ENCODE data around the gene TLN1.

DNA sequence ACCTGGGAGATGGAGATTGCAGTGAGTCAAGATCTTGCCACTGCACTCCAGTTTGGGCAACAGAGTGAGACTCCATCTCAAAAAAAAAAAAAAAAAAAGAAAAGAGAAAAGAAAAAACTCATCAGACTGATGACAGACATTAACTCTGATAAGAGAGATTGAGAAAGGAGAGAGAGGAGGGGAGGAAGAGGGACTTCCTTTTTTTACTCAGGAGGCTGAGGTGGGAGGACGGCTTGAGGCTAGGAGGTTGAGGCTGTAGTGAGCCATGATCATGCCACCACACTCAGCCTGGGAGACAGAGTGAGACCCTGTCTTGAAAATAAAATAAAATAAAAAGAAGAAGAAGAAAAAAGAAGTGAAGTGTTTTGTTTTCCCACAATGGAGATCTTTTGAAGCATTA lies 31.8 kb upstream of the TLN1 start:
- TF ChIP-seq, protein P1, sequence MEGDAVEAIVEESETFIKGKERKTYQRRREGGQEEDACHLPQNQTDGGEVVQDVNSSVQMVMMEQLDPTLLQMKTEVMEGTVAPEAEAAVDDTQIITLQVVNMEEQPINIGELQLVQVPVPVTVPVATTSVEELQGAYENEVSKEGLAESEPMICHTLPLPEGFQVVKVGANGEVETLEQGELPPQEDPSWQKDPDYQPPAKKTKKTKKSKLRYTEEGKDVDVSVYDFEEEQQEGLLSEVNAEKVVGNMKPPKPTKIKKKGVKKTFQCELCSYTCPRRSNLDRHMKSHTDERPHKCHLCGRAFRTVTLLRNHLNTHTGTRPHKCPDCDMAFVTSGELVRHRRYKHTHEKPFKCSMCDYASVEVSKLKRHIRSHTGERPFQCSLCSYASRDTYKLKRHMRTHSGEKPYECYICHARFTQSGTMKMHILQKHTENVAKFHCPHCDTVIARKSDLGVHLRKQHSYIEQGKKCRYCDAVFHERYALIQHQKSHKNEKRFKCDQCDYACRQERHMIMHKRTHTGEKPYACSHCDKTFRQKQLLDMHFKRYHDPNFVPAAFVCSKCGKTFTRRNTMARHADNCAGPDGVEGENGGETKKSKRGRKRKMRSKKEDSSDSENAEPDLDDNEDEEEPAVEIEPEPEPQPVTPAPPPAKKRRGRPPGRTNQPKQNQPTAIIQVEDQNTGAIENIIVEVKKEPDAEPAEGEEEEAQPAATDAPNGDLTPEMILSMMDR (IDR thresholded peaks at IDR 0.05; ENCODE audit: low read length), result no peak
- TF ChIP-seq EZH2 (optimal IDR thresholded peaks at IDR 0.05; ENCODE audit: low read depth, low read length) (no peak), EZH2phosphoT487 (IDR thresholded peaks at IDR 0.05; ENCODE audit: low read length) (no peak)

Data from MM.1S (cell line).